H1 (cell line): ENCODE measurements around the gene FAM222B. TPM values are rescaled to one million over a fixed set of nuclear protein-coding genes. Genes with fewer than 3 reads are reported as not detected.
A peak's percentile ranks its signal among the peaks of the same experiment; 100 is the strongest.

Source experiments
- CHD2 ChIP-seq: IDR thresholded peaks from 2 replicates; pipeline ENCODE4 v1.6.1; 2012; ENCODE audit warnings: low read length, improper control_type of control experiment
- CTBP2 ChIP-seq: IDR thresholded peaks from 2 replicates; pipeline ENCODE4 v1.7.0; 2011; ENCODE audit warnings: borderline replicate concordance, mild to moderate bottlenecking, moderate library complexity, mixed read lengths, low read length; ENCODE audit not compliant: insufficient read depth, insufficient read length
- EP300 ChIP-seq, 2 experiments: IDR thresholded peaks; 1 replicate in 1 of 2; 2 replicates in 1 of 2; pipeline ENCODE4 v1.6.1; 2011 to 2012; ENCODE audit warnings: low read depth in 2 of 2, low read length in 2 of 2, mild to moderate bottlenecking in 2 of 2, borderline replicate concordance in 1 of 2, inconsistent platforms in 1 of 2, moderate library complexity in 1 of 2
- KDM5A ChIP-seq: fragments of 200-600 bp; IDR thresholded peaks from 2 replicates; pipeline ENCODE4 v1.7.1; 2012; ENCODE audit warnings: mild to moderate bottlenecking, low read length, inconsistent platforms, mixed read lengths
- NANOG ChIP-seq: IDR thresholded peaks from 2 replicates; pipeline ENCODE4 v1.6.1; 2011; ENCODE audit warnings: low read length, low read depth, mild to moderate bottlenecking, inconsistent platforms; ENCODE audit not compliant: insufficient read depth, poor library complexity, severe bottlenecking
- NRF1 ChIP-seq: IDR thresholded peaks from 2 replicates; pipeline ENCODE4 v1.6.1; 2011; ENCODE audit warnings: mild to moderate bottlenecking, low read depth, low read length, improper control_type of control experiment
- SIN3A ChIP-seq, 2 experiments: IDR thresholded peaks in 1 of 2; conservative IDR thresholded peaks in 1 of 2; 2 replicates each; pipeline ENCODE4 v1.6.1; 2011 to 2012; ENCODE audit warnings: low read length in 2 of 2, improper control_type of control experiment in 1 of 2, low read depth in 1 of 2, mild to moderate bottlenecking in 1 of 2
- SP1 ChIP-seq: IDR thresholded peaks from 2 replicates; pipeline ENCODE4 v1.6.1; 2011; ENCODE audit warnings: low read depth, low read length
- polyA plus RNA-seq, 7 experiments: library from polyadenylated mRNA; depleted of rRNA in 3 of 7; stranded (reverse) in 5 of 7; unstranded in 2 of 7; fragments of >200 nt in 5 of 7; fragments of 200-250 nt in 2 of 7; gene quantifications; 1 replicate in 5 of 7; 2 replicates in 1 of 7; 4 replicates in 1 of 7; pipeline versions ENCODE4 v1.2.1 to v1.2.3, GENCODE V29; 2011 to 2013; ENCODE audit warnings: missing spikeins in 2 of 7, mixed read lengths in 2 of 7
- total RNA-seq: library from RNA; stranded (reverse); fragmentation: NEBNext Ultra II Directional; extraction: Animal tissue kit (Norgen Biotek cat#: 25700); gene quantifications from 2 replicates; pipeline ENCODE4 v1.2.1, GENCODE V29; 2021

The FAM222B gene
- total and polyA plus RNA-seq, 2 of the 8 experiments (the other 6 are each of a cell fraction or from before 2014, with no cell fraction given) = 42.1 to 81.7 TPM

DNA sequence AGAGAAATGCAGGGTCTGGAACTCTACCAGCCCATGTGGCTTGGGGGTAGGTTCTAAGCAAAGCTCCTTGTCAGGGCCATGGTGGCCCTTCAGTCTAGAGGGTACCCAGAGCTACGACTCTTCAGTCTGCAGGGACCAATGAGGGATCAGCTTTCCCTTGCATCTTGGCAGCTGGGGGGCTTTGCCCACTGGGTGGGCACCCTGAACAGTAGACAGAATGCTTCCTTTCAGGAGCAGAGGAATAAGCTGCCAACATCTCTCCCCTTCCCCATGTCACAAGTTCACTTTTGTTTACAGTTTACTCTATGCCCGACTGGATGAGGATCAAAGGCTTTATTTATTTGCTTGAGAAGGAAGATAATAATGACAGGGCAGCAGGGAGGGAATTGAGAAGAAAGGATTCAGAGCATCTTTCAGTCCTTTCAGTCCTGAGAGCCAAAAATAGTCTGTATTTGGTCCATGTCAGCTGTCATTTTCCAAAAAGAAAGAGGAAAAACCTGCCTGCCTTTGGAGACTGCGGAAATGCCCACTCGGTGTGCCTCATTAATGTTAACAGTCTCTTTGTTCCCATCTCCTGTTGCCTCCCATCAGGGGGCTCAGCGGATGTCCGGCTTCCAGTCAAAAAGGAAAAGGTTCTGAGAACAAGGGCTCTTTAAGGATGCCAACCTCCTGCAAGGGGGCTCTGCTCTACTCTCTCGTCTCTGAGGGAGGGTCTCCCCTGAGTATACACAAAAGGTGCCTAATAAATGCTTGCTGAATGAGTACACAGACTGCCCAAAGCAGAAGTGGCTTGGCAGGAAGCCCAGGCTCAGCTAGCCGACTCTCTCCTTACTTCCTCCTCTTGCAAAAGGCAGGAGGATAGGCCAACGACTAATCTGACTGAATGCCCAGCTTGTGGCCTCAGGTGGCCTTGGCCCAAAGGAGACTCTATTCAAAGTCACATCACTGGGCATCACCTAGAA, 81.7 kb downstream of the FAM222B start (continued):
- TF ChIP-seq NANOG (peak; percentile 88), SIN3A (conservative IDR thresholded peaks at IDR 0.05 in 1 of 2, IDR thresholded peaks at IDR 0.05 in 1 of 2; ENCODE audit: low read depth in 1 of 2, low read length in 2 of 2) (peak in 1 of 2 experiments; percentile 64; a peak in 1 of 4 replicates), EP300 (IDR thresholded peaks at IDR 0.05; ENCODE audit: borderline replicate concordance in 1 of 2, low read depth in 2 of 2, low read length in 2 of 2) (peak in 1 of 2 experiments; percentile 25; a peak in 1 of 3 replicates), CHD2 (no peak), SP1 (peak; percentile 40; the same call in 1 of the 2 replicates), CTBP2 (peak; percentile 67), KDM5A (no peak), NRF1 (no peak)
